ENCODE results near the gene PPP1R26. TPM values are rescaled to one million over a fixed set of nuclear protein-coding genes. Genes with fewer than 3 reads are reported as not detected.
A peak's percentile ranks its signal among the peaks of the same experiment; 100 is the strongest.

The PPP1R26 gene
- total RNA-seq, 1 donor from 2014 or later, result 19.5 TPM

DNA sequence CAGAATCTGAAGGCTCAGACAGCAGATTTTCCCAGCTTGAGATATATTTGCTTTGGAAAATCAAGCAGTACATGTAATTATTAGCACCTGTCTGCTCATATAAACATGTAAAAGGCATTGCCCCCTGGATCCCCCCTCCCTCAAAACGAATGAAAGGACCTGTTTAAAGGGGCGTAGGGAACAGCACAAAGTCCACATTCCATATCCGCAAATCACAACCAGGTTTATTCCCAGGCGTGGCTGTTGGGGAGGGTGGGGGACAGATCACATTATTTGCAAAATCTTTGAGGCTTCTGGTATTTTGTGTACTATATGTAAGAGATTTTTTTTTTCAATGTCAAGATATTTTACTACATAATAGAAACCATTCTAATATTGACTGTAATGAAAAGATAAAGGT, 12.2 kb downstream of the PPP1R26 start:
- no peak for DNase-seq (ENCODE audit: low spot score)
- no peaks in the 10 kb centered on the region for H3K27me3 Mint-ChIP-seq (ENCODE audit: low read depth)

DNA sequence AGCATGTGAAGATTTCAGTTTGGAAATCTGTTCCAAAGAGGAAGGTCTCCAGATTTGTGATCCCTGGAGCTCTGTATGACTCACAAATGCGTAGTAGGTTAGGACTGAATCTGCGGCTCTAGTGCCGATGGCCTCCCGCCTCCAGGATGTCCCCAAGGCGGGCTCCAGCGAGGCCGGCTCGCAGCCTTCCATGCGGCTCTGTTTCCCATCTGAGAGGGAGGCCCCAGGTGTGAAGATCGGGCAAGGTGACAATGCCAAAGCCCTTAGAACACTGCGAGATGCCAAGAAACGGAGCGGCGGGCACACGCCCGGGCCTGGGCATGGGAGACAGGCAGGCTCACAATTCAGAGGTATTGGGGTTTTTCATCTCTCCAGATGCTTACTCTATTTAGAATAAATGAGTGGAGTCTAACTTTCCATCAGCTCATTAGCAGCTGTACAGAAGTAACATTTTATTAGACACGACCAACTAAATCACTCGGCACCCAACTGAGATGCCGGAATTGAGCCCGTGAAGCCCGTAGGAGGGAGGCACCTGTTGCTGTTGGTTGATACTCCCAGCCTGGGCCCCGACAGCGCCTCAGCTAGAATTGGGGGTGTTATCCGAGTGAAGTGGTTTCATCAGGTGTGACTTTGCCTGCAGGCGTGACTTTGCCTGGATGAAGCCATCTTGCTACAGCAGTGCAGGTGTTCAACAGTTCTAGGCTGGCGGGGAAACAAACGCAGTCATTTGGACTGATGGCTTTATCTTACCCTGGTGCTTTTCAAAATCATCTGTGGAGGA, 13.5 kb downstream of the PPP1R26 start:
- H3K4me1 Mint-ChIP-seq (ENCODE audit: low read depth), result no peaks in the 10 kb centered on the region
- no peaks in the 10 kb centered on the region for H3K27me3 Mint-ChIP-seq (ENCODE audit: low read depth)
- DNase-seq (ENCODE audit: low spot score), result peak; percentile 64
- H3K9me3 Mint-ChIP-seq (ENCODE audit: low read depth), result no peaks in the 10 kb centered on the region
- H3K27ac Mint-ChIP-seq (ENCODE audit: unreplicated experiment), result no peak overlapping the region
- H3K4me3 Mint-ChIP-seq (ENCODE audit: unreplicated experiment), result no peak overlapping the region
- TF ChIP-seq, protein P1, sequence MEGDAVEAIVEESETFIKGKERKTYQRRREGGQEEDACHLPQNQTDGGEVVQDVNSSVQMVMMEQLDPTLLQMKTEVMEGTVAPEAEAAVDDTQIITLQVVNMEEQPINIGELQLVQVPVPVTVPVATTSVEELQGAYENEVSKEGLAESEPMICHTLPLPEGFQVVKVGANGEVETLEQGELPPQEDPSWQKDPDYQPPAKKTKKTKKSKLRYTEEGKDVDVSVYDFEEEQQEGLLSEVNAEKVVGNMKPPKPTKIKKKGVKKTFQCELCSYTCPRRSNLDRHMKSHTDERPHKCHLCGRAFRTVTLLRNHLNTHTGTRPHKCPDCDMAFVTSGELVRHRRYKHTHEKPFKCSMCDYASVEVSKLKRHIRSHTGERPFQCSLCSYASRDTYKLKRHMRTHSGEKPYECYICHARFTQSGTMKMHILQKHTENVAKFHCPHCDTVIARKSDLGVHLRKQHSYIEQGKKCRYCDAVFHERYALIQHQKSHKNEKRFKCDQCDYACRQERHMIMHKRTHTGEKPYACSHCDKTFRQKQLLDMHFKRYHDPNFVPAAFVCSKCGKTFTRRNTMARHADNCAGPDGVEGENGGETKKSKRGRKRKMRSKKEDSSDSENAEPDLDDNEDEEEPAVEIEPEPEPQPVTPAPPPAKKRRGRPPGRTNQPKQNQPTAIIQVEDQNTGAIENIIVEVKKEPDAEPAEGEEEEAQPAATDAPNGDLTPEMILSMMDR (IDR thresholded peaks at IDR 0.05), result no peak
- H3K36me3 Mint-ChIP-seq (ENCODE audit: low read depth), result peaks cover 4% of the 10 kb centered on the region

More for the DNA sequence above, 12.2 kb downstream of the PPP1R26 start:
- H3K4me1 Mint-ChIP-seq (ENCODE audit: low read depth), result no peaks in the 10 kb centered on the region
- peaks cover 9% of the 10 kb centered on the region for H3K36me3 Mint-ChIP-seq (ENCODE audit: low read depth)
- no peak overlapping the region for H3K27ac Mint-ChIP-seq (ENCODE audit: unreplicated experiment)
- TF ChIP-seq, protein P1 (IDR thresholded peaks at IDR 0.05), result no peak
- no peak overlapping the region for H3K4me3 Mint-ChIP-seq (ENCODE audit: unreplicated experiment)
- no peaks in the 10 kb centered on the region for H3K9me3 Mint-ChIP-seq (ENCODE audit: low read depth)

DNA sequence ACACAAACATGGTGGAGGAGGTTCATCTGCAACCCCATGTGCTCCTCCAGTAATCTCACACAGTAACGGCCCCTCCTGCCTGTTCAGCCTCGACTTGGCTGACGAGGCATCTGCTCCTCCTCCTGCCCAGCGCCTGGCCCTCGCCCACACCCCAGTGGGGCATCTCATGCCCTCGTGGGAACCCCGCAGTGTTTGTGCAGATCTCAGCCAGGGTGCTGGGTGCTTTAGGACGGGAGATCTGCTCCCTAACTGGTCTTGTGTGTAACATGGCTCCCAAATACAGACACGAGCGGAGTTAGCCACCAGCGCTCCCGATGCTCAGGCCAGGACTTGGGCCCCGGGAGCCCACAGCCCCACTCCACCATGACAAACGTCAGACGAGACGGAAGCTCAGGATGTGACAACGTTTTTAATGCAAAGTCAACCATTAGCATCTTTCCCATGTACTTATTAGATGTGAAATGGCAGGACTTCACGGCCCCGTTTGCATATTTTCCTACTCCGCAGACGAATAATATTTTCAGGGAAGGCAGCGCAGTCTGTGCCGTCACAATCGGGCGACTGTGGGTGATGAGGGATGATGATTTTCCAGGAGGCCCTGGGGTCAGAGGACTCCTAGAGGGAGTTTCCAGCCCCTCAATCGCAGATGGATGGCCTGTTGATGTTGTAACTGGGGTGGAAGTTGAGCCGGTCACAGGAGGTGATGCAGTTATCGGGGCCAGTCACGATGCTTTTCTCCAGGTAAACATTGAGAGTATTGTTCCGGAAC, 15.4 kb downstream of the PPP1R26 start:
- no peaks in the 10 kb centered on the region for H3K9me3 Mint-ChIP-seq (ENCODE audit: low read depth)
- no peak overlapping the region for H3K27ac Mint-ChIP-seq (ENCODE audit: unreplicated experiment)
- H3K4me1 Mint-ChIP-seq (ENCODE audit: low read depth), result peaks cover 7% of the 10 kb centered on the region
- no peaks in the 10 kb centered on the region for H3K36me3 Mint-ChIP-seq (ENCODE audit: low read depth)
- peak; percentile 66 for DNase-seq (ENCODE audit: low spot score)
- H3K27me3 Mint-ChIP-seq (ENCODE audit: low read depth), result no peaks in the 10 kb centered on the region
- no peak overlapping the region for H3K4me3 Mint-ChIP-seq (ENCODE audit: unreplicated experiment)
- TF ChIP-seq, protein P1 (IDR thresholded peaks at IDR 0.05), result no peak

DNA sequence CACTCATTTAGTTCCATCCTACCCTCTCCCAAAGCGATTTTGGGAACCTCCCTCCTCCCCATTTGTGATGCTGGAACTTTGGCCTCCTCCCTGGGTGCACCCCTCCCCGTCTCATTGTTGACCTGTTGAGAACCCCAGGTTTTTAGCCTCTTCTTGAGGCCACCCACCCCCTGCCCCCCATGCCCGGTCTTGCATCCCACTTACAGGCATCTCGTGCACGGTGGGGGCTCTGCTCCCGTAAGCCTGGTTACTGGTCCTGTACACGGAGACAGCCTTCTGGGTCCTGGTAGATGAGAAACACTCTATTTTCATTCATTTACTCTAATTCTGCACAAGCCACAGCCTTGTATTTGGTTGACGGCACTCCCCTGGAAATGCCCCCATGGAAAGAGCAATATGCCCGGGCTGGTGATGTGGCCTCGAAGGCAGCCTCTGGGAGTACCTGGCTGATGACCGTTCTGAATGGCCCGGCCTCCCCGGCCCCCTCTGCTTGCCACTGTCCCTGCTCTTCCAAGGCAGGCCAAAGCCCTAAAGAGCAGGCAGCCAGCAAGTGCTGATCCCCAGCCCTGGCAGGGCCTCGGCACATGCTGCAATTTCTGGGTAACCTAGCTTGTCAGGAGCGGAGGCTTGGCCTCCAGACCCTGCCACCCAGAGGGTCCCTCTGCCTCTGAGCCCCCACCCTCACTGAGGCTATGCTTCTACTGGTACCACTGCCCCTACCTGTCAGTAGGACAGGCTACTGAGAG, 19.0 kb downstream of the PPP1R26 start:
- peak; percentile 56 for DNase-seq (ENCODE audit: low spot score)
- Mint-ChIP-seq H3K4me1 (ENCODE audit: low read depth) (peaks cover 18% of the 10 kb centered on the region), H3K27me3 (ENCODE audit: low read depth) (no peaks in the 10 kb centered on the region), H3K27ac (ENCODE audit: unreplicated experiment) (no peak overlapping the region), H3K9me3 (ENCODE audit: low read depth) (no peaks in the 10 kb centered on the region), H3K36me3 (ENCODE audit: low read depth) (no peaks in the 10 kb centered on the region), H3K4me3 (ENCODE audit: unreplicated experiment) (no peak overlapping the region)
- TF ChIP-seq, protein P1 (IDR thresholded peaks at IDR 0.05), result no peak

Data from chondrocyte (in vitro differentiated cells).